Epithelial cell of esophagus (primary cell): ENCODE results near the gene LUM.

Source experiments
- DNase-seq: peaks from one replicate; pipeline ENCODE4 v3.0.0; 2010; ENCODE audit warnings: low read depth
- H3K4me3 ChIP-seq: 2 replicates; pipeline ENCODE4 v1.5.1; 2011; ENCODE audit warnings: mild to moderate bottlenecking, low read length, control low read depth
- CTCF ChIP-seq: IDR thresholded peaks from 2 replicates; pipeline ENCODE4 v1.5.1; 2011; ENCODE audit warnings: low read depth, mild to moderate bottlenecking, low read length, control low read depth, inconsistent platforms; ENCODE audit not compliant: insufficient read depth; ENCODE audit errors: missing control alignments

The LUM gene

GRCh38 chr12:91142221-91142631 lies 30.9 kb upstream of the LUM start:
- no peak for TF ChIP-seq CTCF
- H3K4me3 ChIP-seq = no peak overlapping the region
- DNase-seq = no peak

GRCh38 chr12:91140026-91140931 lies 29.0 kb upstream of the LUM start:
- no peak overlapping the region for H3K4me3 ChIP-seq
- TF ChIP-seq CTCF = no peak
- DNase-seq = peak; percentile 27

- no peak overlapping the region for H3K4me3 ChIP-seq
- DNase-seq = no peak
- TF ChIP-seq CTCF = no peak
Observed at GRCh38 chr12:91139286-91139685, 28.0 kb upstream of the LUM start.

- DNase-seq = no peak
- H3K4me3 ChIP-seq = no peak overlapping the region
Observed at GRCh38 chr12:91138337-91138920, 27.1 kb upstream of the LUM start.

GRCh38 chr12:91133871-91134270 lies 22.6 kb upstream of the LUM start:
- no peak overlapping the region for H3K4me3 ChIP-seq
- no peak for TF ChIP-seq CTCF
- DNase-seq = no peak

More at GRCh38 chr12:91138337-91138920, 27.1 kb upstream of the LUM start:
- TF ChIP-seq CTCF = no peak

- no peak for DNase-seq
Observed at GRCh38 chr12:91129662-91130362, 18.5 kb upstream of the LUM start.

More at GRCh38 chr12:91129662-91130362, 18.5 kb upstream of the LUM start:
- no peak overlapping the region for H3K4me3 ChIP-seq
- no peak for TF ChIP-seq CTCF
